ENCODE data around the gene AREG. TPM values are rescaled to one million over a fixed set of nuclear protein-coding genes. Genes with fewer than 3 reads are reported as not detected.

AREG gene
- total and polyA plus RNA-seq, 9 of the 15 experiments (the other 6 are each of a cell fraction or from before 2014, with no cell fraction given) = 1.4 to 7.7 (median 5.4) TPM

DNA sequence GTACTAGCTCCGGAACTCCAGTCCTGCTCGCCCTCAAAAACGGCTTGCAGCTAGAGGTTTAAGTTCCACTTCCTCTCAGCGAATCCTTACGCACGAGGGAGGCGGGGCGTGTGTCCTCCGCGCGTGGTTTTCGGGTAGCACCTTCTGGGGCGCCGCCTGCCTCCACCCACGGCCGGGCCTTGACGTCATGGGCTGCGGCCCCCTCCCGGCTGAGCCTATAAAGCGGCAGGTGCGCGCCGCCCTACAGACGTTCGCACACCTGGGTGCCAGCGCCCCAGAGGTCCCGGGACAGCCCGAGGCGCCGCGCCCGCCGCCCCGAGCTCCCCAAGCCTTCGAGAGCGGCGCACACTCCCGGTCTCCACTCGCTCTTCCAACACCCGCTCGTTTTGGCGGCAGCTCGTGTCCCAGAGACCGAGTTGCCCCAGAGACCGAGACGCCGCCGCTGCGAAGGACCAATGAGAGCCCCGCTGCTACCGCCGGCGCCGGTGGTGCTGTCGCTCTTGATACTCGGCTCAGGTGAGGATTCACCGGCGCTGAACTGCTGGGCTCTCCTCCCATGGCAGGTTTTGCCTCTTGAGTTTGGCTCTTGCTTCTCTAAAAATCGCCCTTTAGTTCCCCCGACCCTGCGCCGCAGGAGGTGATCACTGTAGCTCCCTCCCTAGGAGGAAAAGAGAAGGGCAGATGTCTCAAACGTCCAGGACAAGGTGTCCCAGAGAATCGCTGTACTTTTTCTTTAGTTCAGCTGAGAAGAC lies at the start of gene AREG (continued):
- TF ChIP-seq ZBTB43 (CRISPR knock-in tag; IDR thresholded peaks at IDR 0.05) (no peak), SP1 (CRISPR knock-in tag; IDR thresholded peaks at IDR 0.05) (peak; percentile 40; the same call in 1 of the 2 replicates), PHTF2 (CRISPR knock-in tag; IDR thresholded peaks at IDR 0.05) (no peak), ZNF212 (CRISPR knock-in tag; IDR thresholded peaks at IDR 0.05) (no peak), FIP1L1 (IDR thresholded peaks at IDR 0.05; ENCODE audit: low read depth, low read length, poor library complexity, severe bottlenecking) (peak; percentile 60), XRCC5 (IDR thresholded peaks at IDR 0.05; ENCODE audit: low read depth, low read length) (no peak), KAT2B (IDR thresholded peaks at IDR 0.05; ENCODE audit: low read depth, low read length) (no peak), RBBP5 (IDR thresholded peaks at IDR 0.05; ENCODE audit: borderline replicate concordance, insufficient read depth, low read length, poor library complexity, severe bottlenecking) (no peak), SAP30 (IDR thresholded peaks at IDR 0.05; ENCODE audit: borderline replicate concordance, insufficient read depth, low read depth, low read length, poor library complexity, severe bottlenecking) (peak; percentile 17), SMARCB1 (IDR thresholded peaks at IDR 0.05; ENCODE audit: insufficient read length, low read depth) (no peak), RFX7 (CRISPR knock-in tag; IDR thresholded peaks at IDR 0.05) (no peak)
- TF ChIP-seq, protein P1, sequence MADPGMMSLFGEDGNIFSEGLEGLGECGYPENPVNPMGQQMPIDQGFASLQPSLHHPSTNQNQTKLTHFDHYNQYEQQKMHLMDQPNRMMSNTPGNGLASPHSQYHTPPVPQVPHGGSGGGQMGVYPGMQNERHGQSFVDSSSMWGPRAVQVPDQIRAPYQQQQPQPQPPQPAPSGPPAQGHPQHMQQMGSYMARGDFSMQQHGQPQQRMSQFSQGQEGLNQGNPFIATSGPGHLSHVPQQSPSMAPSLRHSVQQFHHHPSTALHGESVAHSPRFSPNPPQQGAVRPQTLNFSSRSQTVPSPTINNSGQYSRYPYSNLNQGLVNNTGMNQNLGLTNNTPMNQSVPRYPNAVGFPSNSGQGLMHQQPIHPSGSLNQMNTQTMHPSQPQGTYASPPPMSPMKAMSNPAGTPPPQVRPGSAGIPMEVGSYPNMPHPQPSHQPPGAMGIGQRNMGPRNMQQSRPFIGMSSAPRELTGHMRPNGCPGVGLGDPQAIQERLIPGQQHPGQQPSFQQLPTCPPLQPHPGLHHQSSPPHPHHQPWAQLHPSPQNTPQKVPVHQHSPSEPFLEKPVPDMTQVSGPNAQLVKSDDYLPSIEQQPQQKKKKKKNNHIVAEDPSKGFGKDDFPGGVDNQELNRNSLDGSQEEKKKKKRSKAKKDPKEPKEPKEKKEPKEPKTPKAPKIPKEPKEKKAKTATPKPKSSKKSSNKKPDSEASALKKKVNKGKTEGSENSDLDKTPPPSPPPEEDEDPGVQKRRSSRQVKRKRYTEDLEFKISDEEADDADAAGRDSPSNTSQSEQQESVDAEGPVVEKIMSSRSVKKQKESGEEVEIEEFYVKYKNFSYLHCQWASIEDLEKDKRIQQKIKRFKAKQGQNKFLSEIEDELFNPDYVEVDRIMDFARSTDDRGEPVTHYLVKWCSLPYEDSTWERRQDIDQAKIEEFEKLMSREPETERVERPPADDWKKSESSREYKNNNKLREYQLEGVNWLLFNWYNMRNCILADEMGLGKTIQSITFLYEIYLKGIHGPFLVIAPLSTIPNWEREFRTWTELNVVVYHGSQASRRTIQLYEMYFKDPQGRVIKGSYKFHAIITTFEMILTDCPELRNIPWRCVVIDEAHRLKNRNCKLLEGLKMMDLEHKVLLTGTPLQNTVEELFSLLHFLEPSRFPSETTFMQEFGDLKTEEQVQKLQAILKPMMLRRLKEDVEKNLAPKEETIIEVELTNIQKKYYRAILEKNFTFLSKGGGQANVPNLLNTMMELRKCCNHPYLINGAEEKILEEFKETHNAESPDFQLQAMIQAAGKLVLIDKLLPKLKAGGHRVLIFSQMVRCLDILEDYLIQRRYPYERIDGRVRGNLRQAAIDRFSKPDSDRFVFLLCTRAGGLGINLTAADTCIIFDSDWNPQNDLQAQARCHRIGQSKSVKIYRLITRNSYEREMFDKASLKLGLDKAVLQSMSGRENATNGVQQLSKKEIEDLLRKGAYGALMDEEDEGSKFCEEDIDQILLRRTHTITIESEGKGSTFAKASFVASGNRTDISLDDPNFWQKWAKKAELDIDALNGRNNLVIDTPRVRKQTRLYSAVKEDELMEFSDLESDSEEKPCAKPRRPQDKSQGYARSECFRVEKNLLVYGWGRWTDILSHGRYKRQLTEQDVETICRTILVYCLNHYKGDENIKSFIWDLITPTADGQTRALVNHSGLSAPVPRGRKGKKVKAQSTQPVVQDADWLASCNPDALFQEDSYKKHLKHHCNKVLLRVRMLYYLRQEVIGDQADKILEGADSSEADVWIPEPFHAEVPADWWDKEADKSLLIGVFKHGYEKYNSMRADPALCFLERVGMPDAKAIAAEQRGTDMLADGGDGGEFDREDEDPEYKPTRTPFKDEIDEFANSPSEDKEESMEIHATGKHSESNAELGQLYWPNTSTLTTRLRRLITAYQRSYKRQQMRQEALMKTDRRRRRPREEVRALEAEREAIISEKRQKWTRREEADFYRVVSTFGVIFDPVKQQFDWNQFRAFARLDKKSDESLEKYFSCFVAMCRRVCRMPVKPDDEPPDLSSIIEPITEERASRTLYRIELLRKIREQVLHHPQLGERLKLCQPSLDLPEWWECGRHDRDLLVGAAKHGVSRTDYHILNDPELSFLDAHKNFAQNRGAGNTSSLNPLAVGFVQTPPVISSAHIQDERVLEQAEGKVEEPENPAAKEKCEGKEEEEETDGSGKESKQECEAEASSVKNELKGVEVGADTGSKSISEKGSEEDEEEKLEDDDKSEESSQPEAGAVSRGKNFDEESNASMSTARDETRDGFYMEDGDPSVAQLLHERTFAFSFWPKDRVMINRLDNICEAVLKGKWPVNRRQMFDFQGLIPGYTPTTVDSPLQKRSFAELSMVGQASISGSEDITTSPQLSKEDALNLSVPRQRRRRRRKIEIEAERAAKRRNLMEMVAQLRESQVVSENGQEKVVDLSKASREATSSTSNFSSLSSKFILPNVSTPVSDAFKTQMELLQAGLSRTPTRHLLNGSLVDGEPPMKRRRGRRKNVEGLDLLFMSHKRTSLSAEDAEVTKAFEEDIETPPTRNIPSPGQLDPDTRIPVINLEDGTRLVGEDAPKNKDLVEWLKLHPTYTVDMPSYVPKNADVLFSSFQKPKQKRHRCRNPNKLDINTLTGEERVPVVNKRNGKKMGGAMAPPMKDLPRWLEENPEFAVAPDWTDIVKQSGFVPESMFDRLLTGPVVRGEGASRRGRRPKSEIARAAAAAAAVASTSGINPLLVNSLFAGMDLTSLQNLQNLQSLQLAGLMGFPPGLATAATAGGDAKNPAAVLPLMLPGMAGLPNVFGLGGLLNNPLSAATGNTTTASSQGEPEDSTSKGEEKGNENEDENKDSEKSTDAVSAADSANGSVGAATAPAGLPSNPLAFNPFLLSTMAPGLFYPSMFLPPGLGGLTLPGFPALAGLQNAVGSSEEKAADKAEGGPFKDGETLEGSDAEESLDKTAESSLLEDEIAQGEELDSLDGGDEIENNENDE (IDR thresholded peaks at IDR 0.05; ENCODE audit: low read depth, low read length) = no peak

All from K562 (cell line).